Naive thymus-derived CD4-positive, alpha-beta T cell (primary cell): ENCODE measurements around the gene TP53BP1. TPM values are rescaled to one million over a fixed set of nuclear protein-coding genes. Genes with fewer than 3 reads are reported as not detected.

Source experiments
- ATAC-seq: fragments of 150-1000 bp; cut with Tn5 transposase; 2 replicates; pipeline ENCODE4 v1.10.0; 2021; ENCODE audit warnings: mild to moderate bottlenecking, moderate library complexity
- CTCF ChIA-PET: fragments of 350-600 bp; sonication (Branson Sonifier 250); formaldehyde crosslinking; loops from one replicate; lab custom pipeline; 2021; ENCODE audit warnings: antibody characterized with exemption; lab: Charles Lee
- POLR2A ChIA-PET: fragments of 350-600 bp; sonication (Branson Sonifier 250); formaldehyde crosslinking; loops from one replicate; lab custom pipeline; 2021; ENCODE audit warnings: antibody characterized with exemption, inconsistent platforms; lab: Charles Lee
- DNase-seq, 9 donors: peaks; one replicate each; pipeline versions ENCODE4 v3.0.0 to v3.0.0-alpha.2; 2020 to 2022; ENCODE audit warnings: mixed read lengths in 1 of 9
- H3K27ac ChIP-seq: one replicate; pipeline ENCODE4 v1.7.0; 2013; ENCODE audit warnings: mild to moderate bottlenecking, low read depth, low read length, moderate library complexity
- H3K27me3 ChIP-seq, 2 donors: one replicate each; pipeline ENCODE4 v1.7.0; 2013; ENCODE audit warnings: low read length in 2 of 2, mild to moderate bottlenecking in 2 of 2, moderate library complexity in 2 of 2; ENCODE audit not compliant: control insufficient read depth in 2 of 2, insufficient read depth in 2 of 2
- H3K36me3 ChIP-seq, 3 experiments: 1 replicate in 2 of 3; 2 replicates in 1 of 3; pipeline ENCODE4 v1.7.0; 2013; ENCODE audit warnings: low read length in 3 of 3, mild to moderate bottlenecking in 3 of 3, moderate library complexity in 1 of 3; ENCODE audit not compliant: insufficient read depth in 3 of 3, control insufficient read depth in 2 of 3
- H3K4me1 ChIP-seq, 2 donors: one replicate each; pipeline ENCODE4 v1.7.0; 2013; ENCODE audit warnings: low read length in 2 of 2, mild to moderate bottlenecking in 2 of 2, moderate library complexity in 1 of 2; ENCODE audit not compliant: control insufficient read depth in 2 of 2, insufficient read depth in 2 of 2
- H3K4me3 ChIP-seq: 2 replicates; pipeline ENCODE4 v1.7.0; 2013; ENCODE audit warnings: mild to moderate bottlenecking, low read length
- H3K9me3 ChIP-seq, 3 experiments: 1 replicate in 2 of 3; 2 replicates in 1 of 3; pipeline ENCODE4 v1.7.0; 2013; ENCODE audit warnings: low read length in 3 of 3; ENCODE audit not compliant: control insufficient read depth in 2 of 3
- H3K27ac Mint-ChIP-seq, 9 donors: one replicate each; pipeline ENCODE4 v1.8.0; 2020 to 2022; ENCODE audit warnings: mixed read lengths in 9 of 9, mild to moderate bottlenecking in 8 of 9, moderate library complexity in 5 of 9, inconsistent platforms in 2 of 9
- H3K27me3 Mint-ChIP-seq, 5 donors: one replicate each; pipeline ENCODE4 v1.8.0; 2021 to 2022; ENCODE audit warnings: mixed read lengths in 5 of 5, mild to moderate bottlenecking in 1 of 5
- H3K36me3 Mint-ChIP-seq, 5 donors: one replicate each; pipeline ENCODE4 v1.8.0; 2020 to 2022; ENCODE audit warnings: mixed read lengths in 5 of 5, mild to moderate bottlenecking in 3 of 5, inconsistent platforms in 1 of 5
- H3K4me1 Mint-ChIP-seq, 7 donors: one replicate each; pipeline ENCODE4 v1.8.0; 2020 to 2022; ENCODE audit warnings: mixed read lengths in 7 of 7, mild to moderate bottlenecking in 3 of 7, inconsistent platforms in 1 of 7
- H3K4me3 Mint-ChIP-seq, 10 donors: one replicate each; pipeline ENCODE4 v1.8.0; 2020 to 2022; ENCODE audit warnings: mild to moderate bottlenecking in 10 of 10, mixed read lengths in 10 of 10, moderate library complexity in 6 of 10, inconsistent platforms in 2 of 10
- H3K9me3 Mint-ChIP-seq, 11 donors: one replicate each; pipeline ENCODE4 v1.8.0; 2020 to 2022; ENCODE audit warnings: mixed read lengths in 11 of 11, mild to moderate bottlenecking in 4 of 11, inconsistent platforms in 1 of 11, moderate library complexity in 1 of 11
- intact Hi-C, 2 donors: fragments of 100-400 bp; cut with micrococcal nuclease; formaldehyde crosslinking; loops; one replicate each; pipeline ENCODE4 v1.15.1; 2023
- polyA plus RNA-seq, 2 donors: library from polyadenylated mRNA; unstranded; fragments of 300-500 nt; fragmentation: Illumina TruSeq; gene quantifications; one replicate each; pipeline ENCODE4 v1.2.3, GENCODE V29; 2021
- total RNA-seq, 6 experiments: library from RNA in 5 of 6; stranded (reverse) in 5 of 6; gene quantifications; 1 replicate in 5 of 6; 2 replicates in 1 of 6; pipeline ENCODE4 v1.2.3 and lab custom pipeline; 2021 to 2026

TP53BP1 gene
- total and polyA plus RNA-seq, 7 experiments from 2014 or later, result 9.3 to 41.6 (median 34.6) TPM

GRCh38 chr15:43516185-43516584 lies 23.2 kb upstream of the TP53BP1 start:
- POLR2A ChIA-PET, result no interaction called here
- no peak for DNase-seq
- Histone ChIP-seq H3K9me3 (no peaks in the 10 kb centered on the region), H3K4me1 (peaks cover 8 to 9% of the 10 kb centered on the region in 2 donors), H3K4me3 (no peak overlapping the region), H3K36me3 (no peaks in the 10 kb centered on the region), H3K27me3 (peaks cover 0 to 3% of the 10 kb centered on the region in 2 donors), H3K27ac (no peak overlapping the region)
- peaks cover 0 to 3% (median 0%) of the 10 kb centered on the region in 11 donors for H3K9me3 Mint-ChIP-seq
- peak overlapping the region in 1 of 10 donors; percentile 42 for H3K4me3 Mint-ChIP-seq
- peak overlapping the region in 1 of 9 donors; percentile 23 for H3K27ac Mint-ChIP-seq
- ATAC-seq, result no peak
- intact Hi-C loops, result loop anchor here (10.0 kb wide), 2 partner anchors 291 to 331 kb away; partner anchors contain the start of genes CCNDBP1 (in 1 of the 2) and EPB42 (in 1 of the 2)
- peaks cover 28 to 46% (median 38%) of the 10 kb centered on the region in 5 donors for H3K27me3 Mint-ChIP-seq
- peaks cover 12 to 77% (median 32%) of the 10 kb centered on the region in 7 donors for H3K4me1 Mint-ChIP-seq
- H3K36me3 Mint-ChIP-seq, result peaks cover 0 to 34% (median 0%) of the 10 kb centered on the region in 5 donors
- CTCF ChIA-PET, result interaction anchor here (1.2 to 3.3 kb wide), 2 partner anchors 22 to 34 kb away, joined by 9 to 13 read pairs; partner anchors contain the start of gene TP53BP1

DNA sequence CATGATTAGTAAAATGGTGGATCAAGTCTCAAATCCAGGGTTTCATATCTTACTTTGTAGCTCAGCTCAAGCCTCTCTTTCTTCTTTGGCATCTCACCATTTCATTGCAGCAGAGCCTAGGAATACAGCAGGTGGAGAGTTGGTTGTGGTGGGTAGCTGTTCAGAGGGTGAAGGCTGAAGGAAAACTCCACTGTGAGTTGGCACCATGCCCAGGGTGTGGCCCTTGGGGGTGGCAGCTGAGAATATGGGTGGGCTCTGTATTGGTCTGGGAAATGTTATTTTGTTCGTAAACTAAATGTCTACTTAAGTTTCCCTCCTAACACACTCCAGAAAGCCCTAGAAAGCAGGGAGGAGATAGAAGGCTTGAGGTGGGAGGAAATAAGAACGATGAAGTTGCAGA lies 22.8 kb upstream of the TP53BP1 start:
- Histone ChIP-seq H3K4me1 (peaks cover 10 to 12% of the 10 kb centered on the region in 2 donors), H3K4me3 (no peak overlapping the region), H3K27me3 (peaks cover 0 to 3% of the 10 kb centered on the region in 2 donors), H3K27ac (no peak overlapping the region), H3K9me3 (no peaks in the 10 kb centered on the region), H3K36me3 (no peaks in the 10 kb centered on the region)
- Mint-ChIP-seq H3K4me1 (peaks cover 14 to 76% (median 35%) of the 10 kb centered on the region in 7 donors), H3K36me3 (peaks cover 0 to 32% (median 0%) of the 10 kb centered on the region in 5 donors), H3K4me3 (peak overlapping the region in 1 of 10 donors; percentile 42), H3K27ac (peak overlapping the region in 2 of 9 donors; percentile 23 to 39), H3K9me3 (peaks cover 0 to 3% (median 0%) of the 10 kb centered on the region in 11 donors), H3K27me3 (peaks cover 28 to 46% (median 38%) of the 10 kb centered on the region in 5 donors)
- ChIA-PET POLR2A (no interaction called here), CTCF (interaction anchor here (1.2 to 3.3 kb wide), 3 partner anchors 22 to 33 kb away, joined by 9 to 14 read pairs (median 13); partner anchors contain the start of gene TP53BP1)
- intact Hi-C loops, result loop anchor here (10.0 kb wide), 2 partner anchors 291 to 331 kb away; partner anchors contain the start of genes CCNDBP1 (in 1 of the 2) and EPB42 (in 1 of the 2)
- DNase-seq (no peak), ATAC-seq (no peak)

- Mint-ChIP-seq H3K27me3 (peaks cover 26 to 41% (median 32%) of the 10 kb centered on the region in 5 donors), H3K4me3 (peak overlapping the region in 1 of 10 donors; percentile 83), H3K36me3 (peaks cover 0 to 30% (median 0%) of the 10 kb centered on the region in 5 donors), H3K4me1 (peaks cover 21 to 80% (median 45%) of the 10 kb centered on the region in 7 donors), H3K9me3 (peaks cover 0 to 3% (median 0%) of the 10 kb centered on the region in 11 donors), H3K27ac (peak overlapping the region in 1 of 9 donors; percentile 81)
- DNase-seq (peak in 3 of 9 donors; percentile 11 to 29 (median 17)), ATAC-seq (no peak)
- ChIA-PET CTCF (interaction anchor here (0.6 to 3.3 kb wide), 10 partner anchors 14 to 565 kb away, joined by 3 to 14 read pairs (median 4); partner anchors contain the start of gene TP53BP1), POLR2A (interaction anchor here (1.2 to 2.0 kb wide), 2 partner anchors 22 to 31 kb away, joined by 4 to 7 read pairs; partner anchors contain the start of gene TP53BP1)
- Histone ChIP-seq H3K4me1 (peaks cover 14 to 17% of the 10 kb centered on the region in 2 donors), H3K27ac (no peak overlapping the region), H3K9me3 (no peaks in the 10 kb centered on the region), H3K27me3 (peaks cover 0 to 3% of the 10 kb centered on the region in 2 donors), H3K36me3 (no peaks in the 10 kb centered on the region), H3K4me3 (no peak overlapping the region)
- intact Hi-C loops, result loop anchor here (1.0 to 10.0 kb wide), 10 partner anchors 31 to 1242 kb away; partner anchors contain the start of genes GANC (in 2 of the 2), TMEM87A (in 2 of the 2), B2M (in 1 of the 2) and CCNDBP1 (in 1 of the 2)
These were observed 21.5 kb upstream of the TP53BP1 start for GRCh38 chr15:43514241-43515057.

DNA sequence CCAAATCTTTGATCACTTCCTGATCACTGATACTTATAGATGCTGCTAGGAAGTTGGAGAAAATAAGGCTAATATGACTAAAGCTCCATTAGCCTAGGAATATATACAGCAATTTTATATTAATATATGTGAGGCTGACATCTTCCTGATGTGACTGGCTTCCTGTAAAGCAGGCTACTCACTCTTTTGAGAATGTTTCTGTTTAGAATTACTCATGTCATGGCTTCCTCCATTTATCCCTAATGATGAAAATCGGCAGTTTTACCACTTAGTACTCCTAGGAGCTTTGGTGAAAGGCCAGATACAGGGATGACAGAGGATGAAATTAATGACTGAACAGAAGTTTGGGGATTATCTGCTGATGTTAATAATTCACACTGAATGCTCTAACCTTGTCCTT lies 20.6 kb upstream of the TP53BP1 start:
- Histone ChIP-seq H3K9me3 (no peaks in the 10 kb centered on the region), H3K4me1 (peaks cover 14 to 17% of the 10 kb centered on the region in 2 donors), H3K36me3 (no peaks in the 10 kb centered on the region), H3K27me3 (peaks cover 0 to 3% of the 10 kb centered on the region in 2 donors), H3K27ac (no peak overlapping the region), H3K4me3 (no peak overlapping the region)
- H3K27me3 Mint-ChIP-seq, result peaks cover 20 to 32% (median 26%) of the 10 kb centered on the region in 5 donors
- peak overlapping the region in 2 of 9 donors; percentile 27 to 81 for H3K27ac Mint-ChIP-seq
- ChIA-PET POLR2A (interaction anchor here (0.5 to 2.0 kb wide), 3 partner anchors 30 to 685 kb away, joined by 3 to 7 read pairs (median 3); no protein-coding TSS in a partner anchor), CTCF (interaction anchor here (0.6 to 3.3 kb wide), 6 partner anchors 13 to 73 kb away, joined by 3 to 14 read pairs (median 8); partner anchors contain the start of gene TP53BP1)
- intact Hi-C loops, result loop anchor here (2.0 to 10.0 kb wide), 9 partner anchors 36 to 1241 kb away; partner anchors contain the start of genes GANC (in 2 of the 2), TMEM87A (in 2 of the 2), B2M (in 1 of the 2) and CCNDBP1 (in 1 of the 2)
- ATAC-seq (no peak), DNase-seq (no peak)
- H3K36me3 Mint-ChIP-seq, result peaks cover 0 to 30% (median 0%) of the 10 kb centered on the region in 5 donors
- H3K4me1 Mint-ChIP-seq, result peaks cover 16 to 76% (median 42%) of the 10 kb centered on the region in 7 donors
- H3K9me3 Mint-ChIP-seq, result peaks cover 0 to 3% (median 0%) of the 10 kb centered on the region in 11 donors
- peak overlapping the region in 1 of 10 donors; percentile 83 for H3K4me3 Mint-ChIP-seq

DNA sequence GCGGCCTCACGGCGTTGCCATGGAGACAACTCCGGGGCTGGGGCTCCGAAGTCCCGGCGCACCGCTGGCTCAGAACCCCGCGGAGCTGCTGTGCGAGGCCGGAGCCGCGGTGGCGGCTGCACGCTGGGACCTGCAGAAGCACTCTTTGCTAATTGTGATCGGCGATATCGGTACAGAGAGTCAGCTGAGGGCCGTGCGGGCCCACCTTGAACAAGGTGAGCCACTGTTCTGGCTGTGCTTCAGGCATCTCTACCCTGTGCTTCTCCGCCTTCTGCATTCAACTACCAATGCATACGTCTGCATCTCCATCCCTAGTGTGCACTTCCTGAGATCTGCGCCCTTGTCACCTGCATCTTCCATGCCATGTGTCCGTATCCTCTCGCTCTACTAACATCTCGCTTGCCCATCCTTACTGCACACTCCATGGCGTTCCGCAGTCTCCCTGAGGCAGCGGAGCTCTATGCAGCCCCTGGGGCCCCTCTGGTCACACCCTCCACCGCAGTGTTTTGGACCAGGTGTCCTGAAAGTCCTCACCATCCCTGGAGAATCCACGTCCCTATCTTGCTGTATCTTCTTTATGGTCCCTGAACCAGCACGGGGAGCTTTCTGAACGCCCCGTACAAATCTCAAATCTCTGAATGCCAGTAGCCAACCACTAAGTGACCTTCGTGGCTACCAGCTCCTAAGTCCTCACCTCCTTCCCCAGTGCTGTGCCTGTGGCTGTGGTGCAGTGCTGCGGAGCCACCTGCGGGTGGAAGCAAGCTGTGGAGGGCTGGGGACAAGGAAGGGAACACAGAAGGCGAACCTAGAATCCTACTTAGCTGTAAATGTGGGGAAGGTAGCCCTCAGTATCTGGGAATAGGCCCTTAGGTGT lies 18.3 kb upstream of the TP53BP1 start:
- H3K4me3 Mint-ChIP-seq, result peak overlapping the region; percentile 89 to 100 (median 94)
- Histone ChIP-seq H3K27ac (peak overlapping the region; percentile 56), H3K4me3 (peak overlapping the region; percentile 88), H3K36me3 (no peaks in the 10 kb centered on the region), H3K4me1 (peaks cover 14 to 17% of the 10 kb centered on the region in 2 donors), H3K27me3 (no peaks in the 10 kb centered on the region), H3K9me3 (no peaks in the 10 kb centered on the region)
- ATAC-seq, result no peak
- peaks cover 0 to 1% (median 0%) of the 10 kb centered on the region in 11 donors for H3K9me3 Mint-ChIP-seq
- POLR2A ChIA-PET, result interaction anchor here (0.9 to 4.0 kb wide), 8 partner anchors 10 to 1021 kb away, joined by 3 to 56 read pairs (median 4); partner anchors contain the start of genes TP53BP1, TUBGCP4, ZNF106 and ZSCAN29
- CTCF ChIA-PET, result interaction anchor here (0.7 to 2.1 kb wide), 8 partner anchors 11 to 139 kb away, joined by 3 to 7 read pairs (median 3); partner anchors contain the start of gene TP53BP1
- peaks cover 14 to 59% (median 28%) of the 10 kb centered on the region in 7 donors for H3K4me1 Mint-ChIP-seq
- DNase-seq, result peak in 2 of 9 donors; percentile 24 to 38
- peaks cover 2 to 10% (median 8%) of the 10 kb centered on the region in 5 donors for H3K27me3 Mint-ChIP-seq
- intact Hi-C loops, result loop anchor here (2.0 to 10.0 kb wide), 14 partner anchors 34 to 1850 kb away; partner anchors contain the start of genes GANC (in 2 of the 2), TMEM87A (in 2 of the 2), B2M (in 1 of the 2) and CCNDBP1 (in 1 of the 2)
- H3K27ac Mint-ChIP-seq, result peak overlapping the region; percentile 77 to 99 (median 95)
- H3K36me3 Mint-ChIP-seq, result peaks cover 0 to 18% (median 0%) of the 10 kb centered on the region in 5 donors
